GM18909 (cell line): ENCODE results near the gene HDHD3.
A peak's percentile ranks its signal among the peaks of the same experiment; 100 is the strongest.
"Not testable (repeated sequence)": the region's sequence is repeated elsewhere in the genome, so short reads cannot be mapped to it uniquely, and the experiment has no call there.

Experiments
- ATAC-seq: cut with Tn5 transposase; IDR thresholded peaks from one replicate; pipeline ENCODE4 v1.9.1; 2021; ENCODE audit warnings: mild to moderate bottlenecking; ENCODE audit not compliant: unreplicated experiment, poor library complexity

Gene HDHD3

GRCh38 chr9:113390192-113390960 is 13.6 kb upstream of the HDHD3 start:
- no peak for ATAC-seq

- no peak for ATAC-seq
Measured at GRCh38 chr9:113389451-113389850, 12.7 kb upstream of the HDHD3 start.

GRCh38 chr9:113388833-113389232 is 12.0 kb upstream of the HDHD3 start:
- ATAC-seq, result no peak

GRCh38 chr9:113387560-113388230 is 10.9 kb upstream of the HDHD3 start:
- no peak for ATAC-seq

GRCh38 chr9:113386571-113387393 is 10.0 kb upstream of the HDHD3 start:
- no peak for ATAC-seq

- no peak for ATAC-seq
Measured at GRCh38 chr9:113381909-113382411, 5.2 kb upstream of the HDHD3 start.

GRCh38 chr9:113381441-113381840 is 4.7 kb upstream of the HDHD3 start:
- not testable (repeated sequence) for ATAC-seq

GRCh38 chr9:113380869-113381378 is 4.1 kb upstream of the HDHD3 start:
- ATAC-seq, result peak; percentile 59

GRCh38 chr9:113379829-113380210 is 3.0 kb upstream of the HDHD3 start:
- ATAC-seq, result not testable (repeated sequence)

GRCh38 chr9:113379094-113379828 is 2.5 kb upstream of the HDHD3 start:
- ATAC-seq, result not testable (repeated sequence)

GRCh38 chr9:113375057-113376023 is 1.4 kb downstream of the HDHD3 start:
- ATAC-seq, result no peak

GRCh38 chr9:113373676-113374392 is 3.0 kb downstream of the HDHD3 start:
- no peak for ATAC-seq

GRCh38 chr9:113373256-113373655 is 3.5 kb downstream of the HDHD3 start:
- no peak for ATAC-seq

- no peak for ATAC-seq
Measured at GRCh38 chr9:113372059-113372458, 4.7 kb downstream of the HDHD3 start.

- no peak for ATAC-seq
Measured at GRCh38 chr9:113370806-113371325, 5.9 kb downstream of the HDHD3 start.

- ATAC-seq, result no peak
Measured at GRCh38 chr9:113369855-113370140, 7.0 kb downstream of the HDHD3 start.

GRCh38 chr9:113368982-113369854 is 7.6 kb downstream of the HDHD3 start:
- no peak for ATAC-seq
